ENCODE data around the gene ZDHHC14.

Gene ZDHHC14

DNA sequence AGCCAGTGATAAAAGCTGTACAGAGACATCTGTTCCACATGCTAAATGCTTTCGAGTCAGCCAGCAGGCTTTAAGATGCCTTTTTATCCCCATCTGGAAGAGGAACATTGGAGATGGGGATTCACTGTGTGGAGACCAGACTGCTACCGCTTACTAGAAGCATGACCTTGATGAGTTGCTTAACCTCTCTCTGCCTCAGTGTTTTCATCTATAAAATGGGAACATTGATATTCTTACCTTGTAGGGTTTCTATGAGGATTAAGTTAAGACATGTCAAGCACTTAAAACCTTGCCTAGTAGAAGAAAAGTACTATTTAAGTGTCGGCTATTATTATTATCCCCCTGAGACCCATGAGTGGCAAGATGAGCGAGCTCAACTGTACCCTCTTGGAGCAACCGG, 276.8 kb downstream of the ZDHHC14 start:
- Histone ChIP-seq H3K79me2 (ENCODE audit: control insufficient read depth, low read length) (no peaks in the 10 kb centered on the region), H4K20me1 (ENCODE audit: control insufficient read depth, insufficient read depth, low read depth, low read length) (no peaks in the 10 kb centered on the region), H3K4me1 (ENCODE audit: control insufficient read depth, low read length) (no peaks in the 10 kb centered on the region), H3K9me3 (ENCODE audit: control insufficient read depth, insufficient read depth, low read length) (no peaks in the 10 kb centered on the region), H3K27me3 (ENCODE audit: control insufficient read depth, low read length) (peaks cover 3% of the 10 kb centered on the region; the same call in 1 of the 2 replicates), H3K36me3 (ENCODE audit: control insufficient read depth, low read length) (no peaks in the 10 kb centered on the region), H3F3A (ENCODE audit: control insufficient read depth, insufficient read depth) (no peaks in the 10 kb centered on the region), H3K4me3 (ENCODE audit: low read length) (no peak overlapping the region), H3K9me2 (replicated peaks; ENCODE audit: control insufficient read depth, low read length) (no peaks in the 10 kb centered on the region), H3K4me2 (ENCODE audit: low read length) (no peak overlapping the region), H3K27ac (ENCODE audit: low read depth, low read length) (no peak overlapping the region)
- TF ChIP-seq CTCF (IDR thresholded peaks at IDR 0.05; ENCODE audit: low read depth, low read length, poor library complexity, severe bottlenecking) (no peak), EZH2phosphoT487 (IDR thresholded peaks at IDR 0.05; ENCODE audit: borderline replicate concordance, low read length) (no peak)

- Histone ChIP-seq H3K4me3 (ENCODE audit: low read length) (no peak overlapping the region), H3K9me2 (replicated peaks; ENCODE audit: control insufficient read depth, low read length) (no peaks in the 10 kb centered on the region), H4K20me1 (ENCODE audit: control insufficient read depth, insufficient read depth, low read depth, low read length) (no peaks in the 10 kb centered on the region), H3K4me1 (ENCODE audit: control insufficient read depth, low read length) (no peaks in the 10 kb centered on the region), H3K36me3 (ENCODE audit: control insufficient read depth, low read length) (no peaks in the 10 kb centered on the region), H3K27ac (ENCODE audit: low read depth, low read length) (no peak overlapping the region), H3K9me3 (ENCODE audit: control insufficient read depth, insufficient read depth, low read length) (no peaks in the 10 kb centered on the region), H3K79me2 (ENCODE audit: control insufficient read depth, low read length) (no peaks in the 10 kb centered on the region), H3K4me2 (ENCODE audit: low read length) (no peak overlapping the region), H3K27me3 (ENCODE audit: control insufficient read depth, low read length) (peaks cover 3% of the 10 kb centered on the region; the same call in 1 of the 2 replicates), H3F3A (ENCODE audit: control insufficient read depth, insufficient read depth) (no peaks in the 10 kb centered on the region)
- TF ChIP-seq EZH2phosphoT487 (IDR thresholded peaks at IDR 0.05; ENCODE audit: borderline replicate concordance, low read length) (no peak), CTCF (IDR thresholded peaks at IDR 0.05; ENCODE audit: low read depth, low read length, poor library complexity, severe bottlenecking) (no peak)
Observed at GRCh38 chr6:157658301-157658700, 277.3 kb downstream of the ZDHHC14 start.

- TF ChIP-seq EZH2phosphoT487 (IDR thresholded peaks at IDR 0.05; ENCODE audit: borderline replicate concordance, low read length) (no peak), CTCF (IDR thresholded peaks at IDR 0.05; ENCODE audit: low read depth, low read length, poor library complexity, severe bottlenecking) (no peak)
- H3K9me2 ChIP-seq (replicated peaks; ENCODE audit: control insufficient read depth, low read length) = no peaks in the 10 kb centered on the region
- no peaks in the 10 kb centered on the region for H3F3A ChIP-seq (ENCODE audit: control insufficient read depth, insufficient read depth)
- H3K27me3 ChIP-seq (ENCODE audit: control insufficient read depth, low read length) = peaks cover 5% of the 10 kb centered on the region; the same call in 1 of the 2 replicates
- H3K79me2 ChIP-seq (ENCODE audit: control insufficient read depth, low read length) = no peaks in the 10 kb centered on the region
- H4K20me1 ChIP-seq (ENCODE audit: control insufficient read depth, insufficient read depth, low read depth, low read length) = no peaks in the 10 kb centered on the region
- no peak overlapping the region for H3K4me3 ChIP-seq (ENCODE audit: low read length)
- H3K36me3 ChIP-seq (ENCODE audit: control insufficient read depth, low read length) = no peaks in the 10 kb centered on the region
- no peaks in the 10 kb centered on the region for H3K4me1 ChIP-seq (ENCODE audit: control insufficient read depth, low read length)
- H3K27ac ChIP-seq (ENCODE audit: low read depth, low read length) = no peak overlapping the region
- H3K4me2 ChIP-seq (ENCODE audit: low read length) = no peak overlapping the region
- H3K9me3 ChIP-seq (ENCODE audit: control insufficient read depth, insufficient read depth, low read length) = no peaks in the 10 kb centered on the region
Observed at GRCh38 chr6:157659536-157660271, 278.7 kb downstream of the ZDHHC14 start.
